ENCODE measurements around the gene CBR3. TPM values are rescaled to one million over a fixed set of nuclear protein-coding genes. Genes with fewer than 3 reads are reported as not detected.

The CBR3 gene
- total RNA-seq, 2 experiments from 2014 or later, result 25.8 to 27.6 TPM

- no peaks in the 10 kb centered on the region for H3K27me3 Mint-ChIP-seq
- ChIA-PET POLR2A (no interaction called here), CTCF (interaction anchor here (1.3 kb wide), 1 partner anchor 14 kb away, joined by 3 read pairs; no protein-coding TSS in a partner anchor)
- H3K9me3 Mint-ChIP-seq, result no peaks in the 10 kb centered on the region
- peaks cover 4% of the 10 kb centered on the region for H3K4me1 Mint-ChIP-seq (ENCODE audit: low read depth)
- no peak overlapping the region for H3K27ac Mint-ChIP-seq
- intact Hi-C loops (cut with micrococcal nuclease), result no loop called here
- no peak overlapping the region for H3K4me3 Mint-ChIP-seq
- peaks cover 1% of the 10 kb centered on the region for H3K36me3 Mint-ChIP-seq
- DNase-seq, result no peak
Observed at GRCh38 chr21:36178349-36178748, 43.5 kb downstream of the CBR3 start.

DNA sequence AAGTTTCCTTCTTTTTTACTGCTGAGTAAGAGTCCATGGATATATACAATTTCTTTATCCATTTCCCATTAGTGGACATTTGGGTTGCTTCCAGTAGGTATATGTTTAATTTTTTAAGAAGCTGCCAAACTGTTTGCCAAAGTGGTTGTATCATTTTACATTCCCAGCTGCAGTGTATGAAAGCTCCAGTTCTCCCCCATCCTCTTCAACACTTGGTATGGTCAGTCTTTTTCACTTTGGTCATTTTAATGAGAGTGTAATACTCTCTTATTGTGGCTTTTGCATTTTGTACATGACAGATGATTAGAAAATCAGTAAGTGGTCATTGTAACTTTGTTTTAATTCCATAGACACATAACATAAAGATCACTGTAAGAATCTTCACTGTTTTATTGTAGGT, 44.3 kb downstream of the CBR3 start:
- Mint-ChIP-seq H3K4me1 (ENCODE audit: low read depth) (peaks cover under 1% of the 10 kb centered on the region), H3K9me3 (no peaks in the 10 kb centered on the region), H3K4me3 (no peak overlapping the region), H3K27me3 (no peaks in the 10 kb centered on the region), H3K27ac (no peak overlapping the region), H3K36me3 (peaks cover 1% of the 10 kb centered on the region)
- intact Hi-C loops (cut with micrococcal nuclease), result no loop called here
- ChIA-PET CTCF (interaction anchor here (0.6 kb wide), 1 partner anchor 29 kb away, joined by 3 read pairs; no protein-coding TSS in a partner anchor), POLR2A (no interaction called here)
- no peak for DNase-seq

DNA sequence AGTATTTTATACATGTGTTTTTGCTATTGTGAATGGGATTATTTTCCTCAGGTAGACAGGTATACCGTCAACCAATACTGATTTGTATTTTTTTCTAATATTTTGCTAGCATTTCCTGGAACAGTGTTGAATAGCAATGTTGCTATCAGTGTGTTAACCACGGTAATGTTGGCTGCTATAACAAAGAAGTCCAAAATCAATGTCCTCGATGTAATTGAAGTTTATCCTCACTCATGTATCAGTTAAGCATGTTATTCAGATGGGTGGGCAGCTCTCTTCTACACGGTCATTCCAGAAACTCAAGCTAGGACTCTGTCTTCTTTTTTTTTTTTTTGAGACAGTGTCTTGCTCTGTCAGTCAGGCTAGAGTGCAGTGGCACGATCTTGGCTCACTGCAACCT, 46.1 kb downstream of the CBR3 start:
- no peaks in the 10 kb centered on the region for H3K4me1 Mint-ChIP-seq (ENCODE audit: low read depth)
- H3K27ac Mint-ChIP-seq, result no peak overlapping the region
- H3K27me3 Mint-ChIP-seq, result no peaks in the 10 kb centered on the region
- H3K4me3 Mint-ChIP-seq, result no peak overlapping the region
- intact Hi-C loops (cut with micrococcal nuclease), result no loop called here
- POLR2A ChIA-PET, result no interaction called here
- no peaks in the 10 kb centered on the region for H3K9me3 Mint-ChIP-seq
- CTCF ChIA-PET, result no interaction called here
- no peak for DNase-seq
- peaks cover 1% of the 10 kb centered on the region for H3K36me3 Mint-ChIP-seq

DNA sequence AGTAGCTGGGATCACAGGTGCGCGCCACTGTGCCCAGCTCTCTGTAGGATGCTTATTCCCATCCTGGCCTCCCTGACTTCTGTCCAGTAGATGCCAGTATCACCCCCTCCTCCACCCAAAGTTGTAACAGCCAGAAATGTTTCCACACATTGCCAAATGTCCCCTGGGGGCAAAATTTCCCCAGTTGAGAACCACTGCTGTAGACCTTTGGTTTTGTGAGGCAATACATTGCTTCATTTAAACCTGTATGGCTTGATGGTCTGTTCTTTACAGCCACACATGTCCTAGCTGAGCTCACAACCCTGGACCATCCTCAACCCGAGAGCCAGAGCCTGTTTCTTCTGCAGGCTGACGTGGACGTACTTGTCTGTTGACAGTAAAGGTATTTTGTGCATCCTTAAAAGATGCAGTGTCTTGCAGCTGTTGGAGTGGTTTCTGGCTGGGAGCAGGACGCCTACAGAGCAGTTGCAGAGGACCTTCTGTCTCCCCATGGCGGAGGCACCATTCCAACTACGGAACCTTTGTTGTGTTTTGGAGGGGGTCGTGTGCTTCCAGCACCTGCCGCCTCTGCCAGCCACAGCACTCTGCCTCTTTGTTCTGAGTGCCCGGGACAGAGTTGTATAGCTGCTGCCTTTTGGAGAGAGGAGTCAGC, 48.4 kb downstream of the CBR3 start:
- ChIA-PET CTCF (interaction anchor here (1.0 kb wide), 1 partner anchor 32 kb away, joined by 5 read pairs; no protein-coding TSS in a partner anchor), POLR2A (no interaction called here)
- Mint-ChIP-seq H3K9me3 (no peaks in the 10 kb centered on the region), H3K4me1 (ENCODE audit: low read depth) (peaks cover 6% of the 10 kb centered on the region), H3K27me3 (no peaks in the 10 kb centered on the region), H3K4me3 (no peak overlapping the region), H3K36me3 (peaks cover 5% of the 10 kb centered on the region), H3K27ac (no peak overlapping the region)
- intact Hi-C loops (cut with micrococcal nuclease), result no loop called here
- no peak for DNase-seq

- POLR2A ChIA-PET, result no interaction called here
- Mint-ChIP-seq H3K9me3 (no peaks in the 10 kb centered on the region), H3K4me1 (ENCODE audit: low read depth) (peaks cover 12% of the 10 kb centered on the region), H3K4me3 (no peak overlapping the region), H3K27ac (no peak overlapping the region), H3K27me3 (no peaks in the 10 kb centered on the region), H3K36me3 (peaks cover 5% of the 10 kb centered on the region)
- CTCF ChIA-PET, result interaction anchor here (0.7 kb wide), 1 partner anchor 10 kb away, joined by 3 read pairs; no protein-coding TSS in a partner anchor
- intact Hi-C loops (cut with micrococcal nuclease), result no loop called here
- DNase-seq, result no peak
Observed at GRCh38 chr21:36184545-36184944, 49.7 kb downstream of the CBR3 start.

DNA sequence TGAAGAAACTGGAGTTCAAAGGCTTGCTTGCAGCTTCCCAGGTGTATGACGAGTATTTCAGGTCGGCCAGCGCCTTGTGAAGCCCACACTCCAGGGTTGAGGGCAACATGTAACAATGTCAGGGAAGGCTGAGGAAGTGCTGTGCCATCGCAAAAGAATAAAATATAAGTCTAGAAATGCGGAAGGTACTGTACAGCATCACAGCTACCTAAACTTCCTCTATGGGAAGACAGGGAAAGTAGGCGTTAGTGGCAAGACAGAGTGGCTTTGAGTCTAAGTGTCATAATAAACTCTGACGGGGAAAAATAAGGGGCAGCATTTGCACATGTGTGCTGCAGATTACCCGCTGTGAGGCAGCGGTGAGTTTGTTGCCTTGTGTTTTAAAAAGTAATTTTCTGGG, 50.6 kb downstream of the CBR3 start:
- ChIA-PET CTCF (interaction anchor here (0.7 kb wide), 1 partner anchor 9 kb away, joined by 3 read pairs; no protein-coding TSS in a partner anchor), POLR2A (no interaction called here)
- intact Hi-C loops (cut with micrococcal nuclease), result no loop called here
- peaks cover 5% of the 10 kb centered on the region for H3K36me3 Mint-ChIP-seq
- DNase-seq, result no peak
- H3K9me3 Mint-ChIP-seq, result no peaks in the 10 kb centered on the region
- H3K4me1 Mint-ChIP-seq (ENCODE audit: low read depth), result peaks cover 12% of the 10 kb centered on the region
- H3K27me3 Mint-ChIP-seq, result no peaks in the 10 kb centered on the region
- H3K27ac Mint-ChIP-seq, result no peak overlapping the region
- no peak overlapping the region for H3K4me3 Mint-ChIP-seq

GRCh38 chr21:36186081-36186480, 51.2 kb downstream of the CBR3 start:
- Mint-ChIP-seq H3K27me3 (no peaks in the 10 kb centered on the region), H3K9me3 (no peaks in the 10 kb centered on the region), H3K36me3 (peaks cover 6% of the 10 kb centered on the region), H3K4me3 (no peak overlapping the region), H3K4me1 (ENCODE audit: low read depth) (peaks cover 12% of the 10 kb centered on the region), H3K27ac (no peak overlapping the region)
- intact Hi-C loops (cut with micrococcal nuclease), result no loop called here
- ChIA-PET CTCF (interaction anchor here (0.8 to 1.5 kb wide), 2 partner anchors 12 to 59 kb away, joined by 3 read pairs; no protein-coding TSS in a partner anchor), POLR2A (no interaction called here)
- no peak for DNase-seq

DNA sequence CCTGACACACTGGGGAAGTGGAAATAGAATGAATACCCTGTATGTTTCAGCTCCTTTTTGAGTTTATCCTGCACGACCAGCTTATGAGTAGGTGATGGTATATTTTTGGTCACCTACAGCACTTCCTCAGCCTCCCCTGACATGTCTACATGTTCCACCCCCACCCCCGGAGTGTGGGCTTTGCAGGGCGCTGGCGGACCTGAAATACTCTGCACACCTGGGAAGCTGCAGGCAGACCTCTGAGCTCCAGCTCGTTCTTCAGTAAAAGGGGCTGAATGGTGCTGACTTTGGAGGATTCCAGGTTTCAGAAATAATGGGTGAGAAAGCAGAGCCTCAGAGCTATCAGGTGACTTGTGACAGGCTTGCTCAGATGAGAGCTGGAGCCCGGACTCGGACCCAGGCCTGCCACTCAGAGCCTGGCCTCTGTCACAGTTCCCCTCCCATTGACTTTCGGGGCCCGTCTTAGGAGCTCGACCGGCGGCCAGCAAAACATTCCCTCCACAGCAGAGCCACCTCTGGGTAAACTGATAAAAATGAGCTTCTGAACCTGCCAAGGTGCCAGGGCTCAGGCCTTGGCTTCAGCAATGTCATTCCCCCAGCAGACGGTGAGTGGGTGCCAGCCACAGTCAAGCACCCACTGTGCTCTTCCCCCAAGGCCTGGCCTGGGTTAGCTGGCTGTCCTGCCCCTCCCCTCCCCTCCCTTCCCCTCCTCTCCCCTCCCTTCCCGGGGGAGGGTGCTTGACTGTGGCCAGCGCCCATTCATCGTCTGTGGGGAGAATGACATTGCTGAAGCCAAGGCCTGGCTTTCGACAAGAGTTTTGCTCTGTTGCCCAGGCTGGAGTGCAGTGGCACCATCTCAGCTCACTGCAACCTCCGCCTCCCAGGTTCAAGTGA, 51.9 kb downstream of the CBR3 start:
- POLR2A ChIA-PET, result no interaction called here
- no peak for DNase-seq
- no peaks in the 10 kb centered on the region for H3K27me3 Mint-ChIP-seq
- peaks cover 12% of the 10 kb centered on the region for H3K4me1 Mint-ChIP-seq (ENCODE audit: low read depth)
- no peak overlapping the region for H3K4me3 Mint-ChIP-seq
- no peaks in the 10 kb centered on the region for H3K9me3 Mint-ChIP-seq
- CTCF ChIA-PET, result interaction anchor here (0.8 to 1.5 kb wide), 2 partner anchors 13 to 60 kb away, joined by 3 read pairs; no protein-coding TSS in a partner anchor
- H3K27ac Mint-ChIP-seq, result no peak overlapping the region
- intact Hi-C loops (cut with micrococcal nuclease), result no loop called here
- peaks cover 6% of the 10 kb centered on the region for H3K36me3 Mint-ChIP-seq

GRCh38 chr21:36188081-36188681, 53.3 kb downstream of the CBR3 start:
- no peaks in the 10 kb centered on the region for H3K27me3 Mint-ChIP-seq
- intact Hi-C loops (cut with micrococcal nuclease), result no loop called here
- H3K4me3 Mint-ChIP-seq, result no peak overlapping the region
- ChIA-PET CTCF (interaction anchor here (0.6 kb wide), 1 partner anchor 67 kb away, joined by 3 read pairs; no protein-coding TSS in a partner anchor), POLR2A (no interaction called here)
- no peaks in the 10 kb centered on the region for H3K9me3 Mint-ChIP-seq
- DNase-seq, result no peak
- H3K36me3 Mint-ChIP-seq, result peaks cover 6% of the 10 kb centered on the region
- no peak overlapping the region for H3K27ac Mint-ChIP-seq
- peaks cover 12% of the 10 kb centered on the region for H3K4me1 Mint-ChIP-seq (ENCODE audit: low read depth)

GRCh38 chr21:36188937-36189336, 54.1 kb downstream of the CBR3 start:
- peaks cover 12% of the 10 kb centered on the region for H3K4me1 Mint-ChIP-seq (ENCODE audit: low read depth)
- H3K27me3 Mint-ChIP-seq, result no peaks in the 10 kb centered on the region
- no peaks in the 10 kb centered on the region for H3K9me3 Mint-ChIP-seq
- DNase-seq, result no peak
- H3K36me3 Mint-ChIP-seq, result peaks cover 6% of the 10 kb centered on the region
- POLR2A ChIA-PET, result no interaction called here
- H3K27ac Mint-ChIP-seq, result no peak overlapping the region
- intact Hi-C loops (cut with micrococcal nuclease), result no loop called here
- CTCF ChIA-PET, result no interaction called here
- H3K4me3 Mint-ChIP-seq, result no peak overlapping the region

DNA sequence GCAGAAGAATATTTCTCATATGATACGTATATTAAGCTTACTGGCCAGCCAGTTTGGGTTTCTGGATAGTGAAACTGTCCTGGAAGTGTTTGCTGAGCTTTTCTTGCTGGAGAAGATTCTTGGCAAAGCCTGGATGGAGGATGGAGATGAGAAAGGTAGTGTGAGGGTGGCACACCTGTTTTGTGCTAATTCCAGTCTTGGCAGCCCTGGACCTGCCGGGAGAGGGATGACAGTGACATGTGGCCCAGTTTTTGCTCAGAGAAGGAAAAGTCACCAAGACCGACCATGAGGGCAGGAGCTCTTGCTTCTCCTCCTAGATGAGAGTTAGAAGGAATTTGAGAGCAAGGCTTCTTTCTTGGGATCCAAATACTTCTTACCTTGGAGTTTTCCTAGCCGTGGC, 55.9 kb downstream of the CBR3 start:
- ChIA-PET CTCF (interaction anchor here (0.5 kb wide), 1 partner anchor 20 kb away, joined by 3 read pairs; no protein-coding TSS in a partner anchor), POLR2A (no interaction called here)
- H3K4me3 Mint-ChIP-seq, result no peak overlapping the region
- H3K9me3 Mint-ChIP-seq, result no peaks in the 10 kb centered on the region
- peaks cover 12% of the 10 kb centered on the region for H3K4me1 Mint-ChIP-seq (ENCODE audit: low read depth)
- H3K27ac Mint-ChIP-seq, result no peak overlapping the region
- intact Hi-C loops (cut with micrococcal nuclease), result no loop called here
- DNase-seq, result no peak
- H3K36me3 Mint-ChIP-seq, result peaks cover 6% of the 10 kb centered on the region
- H3K27me3 Mint-ChIP-seq, result no peaks in the 10 kb centered on the region

- Mint-ChIP-seq H3K27ac (no peak overlapping the region), H3K4me1 (ENCODE audit: low read depth) (peaks cover 7% of the 10 kb centered on the region), H3K9me3 (no peaks in the 10 kb centered on the region), H3K4me3 (no peak overlapping the region), H3K36me3 (peaks cover 3% of the 10 kb centered on the region), H3K27me3 (no peaks in the 10 kb centered on the region)
- intact Hi-C loops (cut with micrococcal nuclease), result no loop called here
- ChIA-PET POLR2A (no interaction called here), CTCF (no interaction called here)
- DNase-seq, result no peak
Observed at GRCh38 chr21:36193200-36193599, 58.3 kb downstream of the CBR3 start.

All from activated CD4-positive, alpha-beta memory T cell treated with anti-CD3 and anti-CD28 coated beads for 36 hours (primary cell).